Measurements from ENCODE around the gene AQP6. TPM values are rescaled to one million over a fixed set of nuclear protein-coding genes. Genes with fewer than 3 reads are reported as not detected.

The AQP6 gene
- total RNA-seq: under 1 TPM in 1 of 2 donors, not detected in 1; 0.40 TPM

GRCh38 chr12:49972641-49973360 is at the start of gene AQP6:
TSS of gene AQP6 (plus strand) at chr12:49972947. CDS start at chr12:49973174, 227 bp downstream.
- Histone ChIP-seq H3K4me1 (replicated peaks) (no peaks in the 10 kb centered on the region), H3K9me3 (no peaks in the 10 kb centered on the region), H3K27ac (no peak within 1 kb of the TSS), H3K36me3 (no peaks in the 10 kb centered on the region), H3K27me3 (replicated peaks; ENCODE audit: insufficient read depth) (no peaks in the 10 kb centered on the region), H3K4me3 (no peak within 1 kb of the TSS)
- TF ChIP-seq POLR2A (IDR thresholded peaks at IDR 0.05): no peak
- no peak for TF ChIP-seq CTCF (IDR thresholded peaks at IDR 0.05)
- TF ChIP-seq POLR2AphosphoS5 (IDR thresholded peaks at IDR 0.05): no peak
- intact Hi-C loops (cut with DNase I): loop anchor here (5.0 kb wide), 1 partner anchor 44 kb away; no protein-coding TSS in a partner anchor
- 87% methylated on average over 18 of the region's 18 CpGs for WGBS
- DNase-seq (ENCODE audit: low spot score): no peak

GRCh38 chr12:49923035-49923644 is 49.6 kb upstream of the AQP6 start:
- 82% methylated on average over 7 of the region's 7 CpGs for WGBS
- Histone ChIP-seq H3K27ac (no peak overlapping the region), H3K27me3 (replicated peaks; ENCODE audit: insufficient read depth) (no peaks in the 10 kb centered on the region), H3K9me3 (no peaks in the 10 kb centered on the region), H3K36me3 (no peaks in the 10 kb centered on the region), H3K4me3 (no peak overlapping the region), H3K4me1 (replicated peaks) (no peaks in the 10 kb centered on the region)
- DNase-seq (ENCODE audit: low spot score): no peak
- intact Hi-C loops (cut with DNase I): no loop called here
- TF ChIP-seq POLR2A (IDR thresholded peaks at IDR 0.05): no peak
- TF ChIP-seq CTCF (IDR thresholded peaks at IDR 0.05): no peak
- TF ChIP-seq POLR2AphosphoS5 (IDR thresholded peaks at IDR 0.05): no peak

- H3K36me3 ChIP-seq: no peaks in the 10 kb centered on the region
- no peak overlapping the region for H3K27ac ChIP-seq
- intact Hi-C loops (cut with DNase I): no loop called here
- H3K9me3 ChIP-seq: no peaks in the 10 kb centered on the region
- no peaks in the 10 kb centered on the region for H3K4me1 ChIP-seq (replicated peaks)
- DNase-seq (ENCODE audit: low spot score): no peak
- H3K4me3 ChIP-seq: no peak overlapping the region
- H3K27me3 ChIP-seq (replicated peaks; ENCODE audit: insufficient read depth): no peaks in the 10 kb centered on the region
- 90% methylated on average over 15 of the region's 15 CpGs for WGBS
- TF ChIP-seq POLR2AphosphoS5 (IDR thresholded peaks at IDR 0.05): no peak
These were observed 48.7 kb upstream of the AQP6 start for GRCh38 chr12:49923880-49924556.

- Histone ChIP-seq H3K4me3 (no peak overlapping the region), H3K36me3 (no peaks in the 10 kb centered on the region), H3K9me3 (no peaks in the 10 kb centered on the region), H3K27me3 (replicated peaks; ENCODE audit: insufficient read depth) (no peaks in the 10 kb centered on the region), H3K4me1 (replicated peaks) (no peaks in the 10 kb centered on the region), H3K27ac (no peak overlapping the region)
- intact Hi-C loops (cut with DNase I): no loop called here
- WGBS: 87% methylated on average over 7 of the region's 7 CpGs
- TF ChIP-seq POLR2A (IDR thresholded peaks at IDR 0.05): no peak
- no peak for TF ChIP-seq POLR2AphosphoS5 (IDR thresholded peaks at IDR 0.05)
- no peak for TF ChIP-seq CTCF (IDR thresholded peaks at IDR 0.05)
- DNase-seq (ENCODE audit: low spot score): no peak
These were observed 48.0 kb upstream of the AQP6 start for GRCh38 chr12:49924628-49925246.
